Astrocyte (in vitro differentiated cells and primary cell): ENCODE measurements around the gene OSBPL5. TPM values are rescaled to one million over a fixed set of nuclear protein-coding genes. Genes with fewer than 3 reads are reported as not detected.

Source experiments
- DNase-seq: peaks from one replicate; pipeline ENCODE4 v3.0.0-alpha.2; 2010; ENCODE audit warnings: low read depth
- FAIRE-seq: peaks from 2 replicates; lab custom pipeline; 2011; peaks lifted over from hg19 to GRCh38; lab: Jason Lieb, UNC
- H2AFZ ChIP-seq: 2 replicates; pipeline ENCODE4 v1.6.0; 2012; ENCODE audit warnings: low read depth, low read length, inconsistent platforms
- H3K27ac ChIP-seq: 2 replicates; pipeline ENCODE4 v1.5.1; 2011; ENCODE audit warnings: low read depth, low read length, inconsistent platforms
- H3K27me3 ChIP-seq: 2 replicates; pipeline ENCODE4 v1.6.0; 2011; ENCODE audit warnings: low read length, inconsistent platforms; ENCODE audit not compliant: insufficient read depth
- H3K36me3 ChIP-seq: 2 replicates; pipeline ENCODE4 v1.5.1; 2011; ENCODE audit warnings: low read length, inconsistent platforms; ENCODE audit not compliant: insufficient read depth
- H3K4me1 ChIP-seq: 2 replicates; pipeline ENCODE4 v1.5.1; 2011; ENCODE audit warnings: low read length, inconsistent platforms; ENCODE audit not compliant: insufficient read depth
- H3K4me2 ChIP-seq: 2 replicates; pipeline ENCODE4 v1.6.0; 2012; ENCODE audit warnings: low read length, inconsistent platforms
- H3K4me3 ChIP-seq: 2 replicates; pipeline ENCODE4 v1.5.1; 2011; ENCODE audit warnings: low read depth, mild to moderate bottlenecking, low read length, inconsistent platforms; ENCODE audit not compliant: insufficient read depth
- H3K79me2 ChIP-seq: 2 replicates; pipeline ENCODE4 v1.6.0; 2012; ENCODE audit warnings: mild to moderate bottlenecking, low read length, inconsistent platforms; ENCODE audit not compliant: insufficient read depth
- H3K9ac ChIP-seq: 2 replicates; pipeline ENCODE4 v1.6.0; 2012; ENCODE audit warnings: mild to moderate bottlenecking, low read length, inconsistent platforms
- H3K9me3 ChIP-seq: 2 replicates; pipeline ENCODE4 v1.5.1; 2012; ENCODE audit warnings: low read depth, mild to moderate bottlenecking, low read length, inconsistent platforms; ENCODE audit not compliant: insufficient read depth
- H4K20me1 ChIP-seq: 2 replicates; pipeline ENCODE4 v1.6.0; 2012; ENCODE audit warnings: low read length, inconsistent platforms; ENCODE audit not compliant: insufficient read depth
- H3K27ac Mint-ChIP-seq: one replicate; pipeline ENCODE4 v1.8.0; 2021; ENCODE audit warnings: mild to moderate bottlenecking, mixed read lengths; ENCODE audit not compliant: unreplicated experiment
- H3K27me3 Mint-ChIP-seq: one replicate; pipeline ENCODE4 v1.8.0; 2021; ENCODE audit warnings: low read depth, mixed read lengths; ENCODE audit not compliant: unreplicated experiment
- H3K36me3 Mint-ChIP-seq: one replicate; pipeline ENCODE4 v1.8.0; 2021; ENCODE audit warnings: low read depth, mixed read lengths; ENCODE audit not compliant: unreplicated experiment
- H3K4me1 Mint-ChIP-seq: one replicate; pipeline ENCODE4 v1.8.0; 2021; ENCODE audit warnings: low read depth, mixed read lengths; ENCODE audit not compliant: unreplicated experiment
- H3K4me3 Mint-ChIP-seq: one replicate; pipeline ENCODE4 v1.8.0; 2021; ENCODE audit warnings: mild to moderate bottlenecking, moderate library complexity, mixed read lengths; ENCODE audit not compliant: unreplicated experiment
- H3K9me3 Mint-ChIP-seq: one replicate; pipeline ENCODE4 v1.8.0; 2021; ENCODE audit warnings: mild to moderate bottlenecking, mixed read lengths; ENCODE audit not compliant: unreplicated experiment
- EZH2 ChIP-seq: IDR thresholded peaks from 2 replicates; pipeline ENCODE4 v1.6.1; 2012; ENCODE audit warnings: mild to moderate bottlenecking, low read length, inconsistent platforms; ENCODE audit not compliant: insufficient read depth
- total RNA-seq: library from RNA; stranded (reverse); gene quantifications from 2 replicates; pipeline ENCODE4 v1.2.1, GENCODE V29; 2021
- TF ChIP-seq, protein P1 (sequence below): IDR thresholded peaks from 2 replicates; pipeline ENCODE4 v1.5.1; 2011; ENCODE audit warnings: low read depth, mild to moderate bottlenecking, inconsistent platforms, low read length, moderate library complexity; ENCODE audit not compliant: insufficient read depth

OSBPL5 gene
- total RNA-seq, 1 donor from 2014 or later = 29.0 TPM

DNA sequence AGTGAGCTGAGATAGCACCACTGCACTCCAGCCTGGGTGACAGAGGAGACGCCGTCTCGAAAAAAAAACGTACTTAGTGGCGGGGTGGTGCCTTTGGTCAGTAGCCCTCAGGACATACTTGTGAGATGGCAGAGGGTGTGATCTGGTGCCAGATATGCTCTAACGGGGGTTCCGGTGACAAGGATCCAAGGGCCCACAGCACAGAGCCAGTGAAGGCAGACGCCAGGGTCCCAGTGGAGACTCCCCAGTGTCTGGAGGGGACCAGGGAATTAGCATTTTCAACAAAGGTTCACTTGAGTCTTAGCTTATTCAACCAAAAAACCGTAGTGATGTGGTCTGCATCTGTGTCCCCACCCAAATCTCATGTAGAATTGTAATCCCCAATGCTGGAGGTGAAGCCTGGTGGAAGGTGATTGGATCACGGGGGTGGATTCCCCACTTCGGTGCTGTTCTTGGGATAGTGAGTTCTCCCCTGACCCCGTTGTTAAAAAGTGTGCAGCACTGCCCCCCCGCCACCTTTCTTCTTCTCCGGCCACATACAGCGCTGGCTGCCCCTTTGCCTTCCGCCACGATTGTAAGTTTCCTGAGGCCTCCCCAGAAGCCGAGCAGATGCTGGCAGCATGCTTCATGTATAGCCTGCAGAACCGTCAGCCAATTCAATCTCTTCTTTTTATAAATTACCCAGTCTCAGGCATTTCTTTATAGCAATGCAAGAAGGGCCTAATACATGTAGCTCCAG is 26.6 kb upstream of the OSBPL5 start:
- Histone ChIP-seq H3K4me1 (no peaks in the 10 kb centered on the region), H3K27me3 (peaks cover 6% of the 10 kb centered on the region), H2AFZ (no peak overlapping the region), H3K4me2 (no peak overlapping the region), H3K9ac (no peak overlapping the region), H3K9me3 (peaks cover 5% of the 10 kb centered on the region), H3K4me3 (no peak overlapping the region), H4K20me1 (no peaks in the 10 kb centered on the region), H3K27ac (no peak overlapping the region), H3K36me3 (no peaks in the 10 kb centered on the region), H3K79me2 (no peaks in the 10 kb centered on the region)
- Mint-ChIP-seq H3K27ac (no peak overlapping the region), H3K4me1 (peaks cover 2% of the 10 kb centered on the region), H3K9me3 (no peaks in the 10 kb centered on the region), H3K36me3 (no peaks in the 10 kb centered on the region), H3K4me3 (no peak overlapping the region), H3K27me3 (peaks cover 21% of the 10 kb centered on the region)
- TF ChIP-seq EZH2 = no peak
- TF ChIP-seq, protein P1, sequence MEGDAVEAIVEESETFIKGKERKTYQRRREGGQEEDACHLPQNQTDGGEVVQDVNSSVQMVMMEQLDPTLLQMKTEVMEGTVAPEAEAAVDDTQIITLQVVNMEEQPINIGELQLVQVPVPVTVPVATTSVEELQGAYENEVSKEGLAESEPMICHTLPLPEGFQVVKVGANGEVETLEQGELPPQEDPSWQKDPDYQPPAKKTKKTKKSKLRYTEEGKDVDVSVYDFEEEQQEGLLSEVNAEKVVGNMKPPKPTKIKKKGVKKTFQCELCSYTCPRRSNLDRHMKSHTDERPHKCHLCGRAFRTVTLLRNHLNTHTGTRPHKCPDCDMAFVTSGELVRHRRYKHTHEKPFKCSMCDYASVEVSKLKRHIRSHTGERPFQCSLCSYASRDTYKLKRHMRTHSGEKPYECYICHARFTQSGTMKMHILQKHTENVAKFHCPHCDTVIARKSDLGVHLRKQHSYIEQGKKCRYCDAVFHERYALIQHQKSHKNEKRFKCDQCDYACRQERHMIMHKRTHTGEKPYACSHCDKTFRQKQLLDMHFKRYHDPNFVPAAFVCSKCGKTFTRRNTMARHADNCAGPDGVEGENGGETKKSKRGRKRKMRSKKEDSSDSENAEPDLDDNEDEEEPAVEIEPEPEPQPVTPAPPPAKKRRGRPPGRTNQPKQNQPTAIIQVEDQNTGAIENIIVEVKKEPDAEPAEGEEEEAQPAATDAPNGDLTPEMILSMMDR = no peak
- no peak for DNase-seq
- no peak for FAIRE-seq

DNA sequence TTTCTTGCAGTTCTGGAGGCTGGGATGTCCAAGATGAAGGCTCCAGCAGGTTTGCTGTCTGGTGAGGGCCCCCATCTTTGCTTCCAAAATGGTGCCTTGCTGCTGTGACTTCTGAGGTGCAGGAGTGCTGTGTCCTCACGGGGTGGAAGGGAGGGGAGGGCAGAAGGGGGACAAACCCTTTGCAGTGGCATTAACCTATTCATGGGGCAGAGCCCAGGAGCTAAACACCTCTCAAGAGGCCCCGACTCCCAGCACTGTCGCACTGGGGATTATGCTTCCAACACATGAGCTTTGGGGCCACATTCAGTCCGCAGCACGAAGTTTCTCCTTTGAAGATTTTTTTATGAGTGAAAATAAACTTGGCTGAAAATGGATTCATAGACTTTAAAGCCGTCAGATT is 25.5 kb upstream of the OSBPL5 start:
- no peak overlapping the region for H2AFZ ChIP-seq
- H3K27me3 ChIP-seq = peaks cover 6% of the 10 kb centered on the region
- no peaks in the 10 kb centered on the region for H3K9me3 Mint-ChIP-seq
- H3K4me1 ChIP-seq = no peaks in the 10 kb centered on the region
- no peaks in the 10 kb centered on the region for H3K79me2 ChIP-seq
- TF ChIP-seq, protein P1 = no peak
- no peak for TF ChIP-seq EZH2
- no peaks in the 10 kb centered on the region for H3K36me3 ChIP-seq
- no peak overlapping the region for H3K27ac Mint-ChIP-seq
- no peak overlapping the region for H3K4me2 ChIP-seq
- H3K4me3 ChIP-seq = no peak overlapping the region
- H3K27me3 Mint-ChIP-seq = peaks cover 21% of the 10 kb centered on the region
- H3K4me1 Mint-ChIP-seq = no peaks in the 10 kb centered on the region
- H3K27ac ChIP-seq = no peak overlapping the region
- peaks cover 5% of the 10 kb centered on the region for H3K9me3 ChIP-seq
- no peaks in the 10 kb centered on the region for H3K36me3 Mint-ChIP-seq
- no peak overlapping the region for H3K4me3 Mint-ChIP-seq
- H3K9ac ChIP-seq = no peak overlapping the region
- H4K20me1 ChIP-seq = no peaks in the 10 kb centered on the region
- DNase-seq (no peak), FAIRE-seq (no peak)

DNA sequence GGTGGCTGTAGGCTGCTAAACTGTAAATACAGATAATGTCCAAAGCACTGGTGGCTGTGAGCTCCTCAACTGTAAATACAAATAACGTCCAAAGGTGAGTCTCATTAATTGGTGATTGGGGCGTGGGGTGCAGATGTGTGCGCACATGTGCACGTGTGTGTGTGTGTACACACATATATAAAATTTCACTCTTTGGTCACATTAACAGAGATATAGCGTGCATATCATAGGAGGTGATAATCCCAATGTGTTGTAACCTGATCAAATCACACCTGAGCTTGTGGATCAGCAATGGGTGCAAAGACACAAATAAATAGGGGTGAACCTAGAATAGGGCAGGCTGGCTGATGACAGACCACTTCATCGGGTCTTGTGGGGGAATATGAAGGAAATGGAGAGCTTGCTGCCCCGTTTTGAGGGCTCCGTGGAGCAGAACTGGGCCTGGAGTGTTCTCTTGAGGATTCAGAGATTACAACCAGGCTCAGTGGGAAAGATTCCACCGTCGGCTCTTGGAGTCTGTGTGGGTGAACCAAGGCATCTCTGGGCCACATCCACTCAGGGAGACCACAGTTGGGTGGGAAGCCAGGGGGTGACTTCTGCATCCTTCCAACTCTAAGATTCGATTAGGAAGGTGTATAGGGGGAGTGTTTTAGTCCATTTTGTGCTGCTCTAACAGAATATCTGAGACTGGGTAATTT is 24.9 kb upstream of the OSBPL5 start:
- Histone ChIP-seq H3K27me3 (peaks cover 8% of the 10 kb centered on the region), H3K4me3 (no peak overlapping the region), H2AFZ (no peak overlapping the region), H3K27ac (no peak overlapping the region), H3K36me3 (no peaks in the 10 kb centered on the region), H3K4me1 (no peaks in the 10 kb centered on the region), H3K79me2 (no peaks in the 10 kb centered on the region), H3K4me2 (no peak overlapping the region), H3K9ac (no peak overlapping the region), H4K20me1 (no peaks in the 10 kb centered on the region), H3K9me3 (peaks cover 5% of the 10 kb centered on the region)
- FAIRE-seq = no peak
- Mint-ChIP-seq H3K27ac (no peak overlapping the region), H3K36me3 (no peaks in the 10 kb centered on the region), H3K9me3 (no peaks in the 10 kb centered on the region), H3K4me1 (no peaks in the 10 kb centered on the region), H3K27me3 (peaks cover 20% of the 10 kb centered on the region), H3K4me3 (no peak overlapping the region)
- TF ChIP-seq, protein P1 = no peak
- TF ChIP-seq EZH2 = no peak
- no peak for DNase-seq
